Measurements from ENCODE around the gene OSBP2.
"Not testable (repeated sequence)": the region's sequence is repeated elsewhere in the genome, so short reads cannot be mapped to it uniquely, and the experiment has no call there.

OSBP2 gene

DNA sequence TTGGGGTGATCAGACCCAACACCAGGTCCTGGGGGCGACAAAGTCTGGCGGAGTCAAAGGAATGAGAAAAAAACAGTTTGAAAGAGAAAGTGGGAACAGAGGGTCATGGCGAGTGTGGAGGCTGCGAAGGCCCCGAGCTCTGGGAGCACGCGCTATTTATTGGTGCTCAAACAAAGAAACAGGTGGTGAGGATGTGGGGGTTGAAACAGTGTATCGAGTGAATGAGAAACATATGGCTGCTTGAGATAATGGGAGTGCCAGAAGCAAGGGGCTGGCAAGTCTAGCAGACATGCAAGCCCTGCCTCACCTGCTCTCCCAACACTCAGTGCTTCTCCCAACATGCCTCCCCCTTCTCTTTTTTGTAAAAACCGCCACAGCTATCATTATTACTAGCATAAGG, 19.2 kb upstream of the OSBP2 start:
- no peak overlapping the region for H3K4me3 ChIP-seq (ENCODE audit: control insufficient read depth, low read depth, low read length)
- no peak for DNase-seq (ENCODE audit: low read depth)
- TF ChIP-seq, protein P1, sequence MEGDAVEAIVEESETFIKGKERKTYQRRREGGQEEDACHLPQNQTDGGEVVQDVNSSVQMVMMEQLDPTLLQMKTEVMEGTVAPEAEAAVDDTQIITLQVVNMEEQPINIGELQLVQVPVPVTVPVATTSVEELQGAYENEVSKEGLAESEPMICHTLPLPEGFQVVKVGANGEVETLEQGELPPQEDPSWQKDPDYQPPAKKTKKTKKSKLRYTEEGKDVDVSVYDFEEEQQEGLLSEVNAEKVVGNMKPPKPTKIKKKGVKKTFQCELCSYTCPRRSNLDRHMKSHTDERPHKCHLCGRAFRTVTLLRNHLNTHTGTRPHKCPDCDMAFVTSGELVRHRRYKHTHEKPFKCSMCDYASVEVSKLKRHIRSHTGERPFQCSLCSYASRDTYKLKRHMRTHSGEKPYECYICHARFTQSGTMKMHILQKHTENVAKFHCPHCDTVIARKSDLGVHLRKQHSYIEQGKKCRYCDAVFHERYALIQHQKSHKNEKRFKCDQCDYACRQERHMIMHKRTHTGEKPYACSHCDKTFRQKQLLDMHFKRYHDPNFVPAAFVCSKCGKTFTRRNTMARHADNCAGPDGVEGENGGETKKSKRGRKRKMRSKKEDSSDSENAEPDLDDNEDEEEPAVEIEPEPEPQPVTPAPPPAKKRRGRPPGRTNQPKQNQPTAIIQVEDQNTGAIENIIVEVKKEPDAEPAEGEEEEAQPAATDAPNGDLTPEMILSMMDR (conservative IDR thresholded peaks at IDR 0.05; ENCODE audit: control insufficient read depth, insufficient read depth, low read depth, low read length) = no peak

DNA sequence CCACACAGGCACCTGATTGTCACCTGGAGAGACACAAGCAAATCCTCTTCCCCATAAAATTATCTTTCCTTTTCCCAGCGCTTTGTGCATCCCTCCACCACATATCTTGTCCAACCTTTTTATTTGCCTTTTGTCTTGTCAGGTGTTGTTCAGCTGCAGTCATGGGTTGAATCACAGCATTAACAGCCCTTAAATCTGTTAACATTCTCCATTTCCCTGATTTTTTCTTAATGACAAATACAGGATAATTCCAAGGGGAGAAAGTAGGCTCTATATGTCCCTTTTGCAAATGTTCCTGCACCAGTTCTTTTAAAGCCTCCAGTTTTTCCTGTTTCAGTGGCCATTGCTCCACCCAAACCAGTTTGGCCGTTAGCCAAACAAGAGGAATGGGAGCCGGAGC, 18.1 kb upstream of the OSBP2 start:
- DNase-seq (ENCODE audit: low read depth); H3K4me3 ChIP-seq (ENCODE audit: control insufficient read depth, low read depth, low read length): not testable (repeated sequence)

DNA sequence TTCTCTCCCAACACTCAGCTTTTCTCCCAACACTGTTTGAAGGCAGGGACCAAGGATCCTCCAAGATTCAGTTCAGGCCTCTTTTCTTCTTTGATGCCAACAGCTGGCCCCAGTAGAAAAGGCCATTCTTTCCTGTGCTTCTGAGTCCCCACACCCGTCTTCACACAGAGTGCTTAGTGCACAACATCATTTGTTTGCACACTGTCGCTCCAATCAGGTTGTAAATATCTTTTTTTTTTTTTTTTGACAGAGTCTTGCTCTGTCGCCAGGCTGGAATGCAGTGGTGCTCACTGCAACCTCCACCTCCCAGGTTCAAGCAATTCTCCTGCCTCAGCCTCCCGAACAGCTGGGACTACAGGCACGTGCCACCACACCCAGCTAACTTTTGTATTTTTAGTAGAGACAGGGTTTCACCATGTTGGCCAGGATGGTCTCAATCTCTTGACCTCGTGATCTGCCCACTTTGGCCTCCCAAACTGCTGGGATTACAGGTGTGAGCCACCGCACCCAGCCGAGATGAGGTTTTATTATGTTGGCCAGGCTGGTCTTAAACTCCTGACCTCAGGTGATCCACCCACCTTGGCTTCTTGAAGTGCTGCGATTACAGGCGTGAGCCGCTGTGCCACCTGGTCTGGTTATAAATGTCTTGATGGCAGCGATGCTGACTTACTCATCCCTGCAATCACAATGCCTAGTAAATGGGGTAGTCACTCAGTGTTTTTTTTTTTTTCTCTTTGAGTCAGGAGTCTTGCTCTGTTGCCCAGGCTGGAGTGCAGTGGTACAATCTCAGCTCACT, 14.6 kb upstream of the OSBP2 start:
- H3K4me3 ChIP-seq (ENCODE audit: control insufficient read depth, low read depth, low read length); DNase-seq (ENCODE audit: low read depth): not testable (repeated sequence)

DNA sequence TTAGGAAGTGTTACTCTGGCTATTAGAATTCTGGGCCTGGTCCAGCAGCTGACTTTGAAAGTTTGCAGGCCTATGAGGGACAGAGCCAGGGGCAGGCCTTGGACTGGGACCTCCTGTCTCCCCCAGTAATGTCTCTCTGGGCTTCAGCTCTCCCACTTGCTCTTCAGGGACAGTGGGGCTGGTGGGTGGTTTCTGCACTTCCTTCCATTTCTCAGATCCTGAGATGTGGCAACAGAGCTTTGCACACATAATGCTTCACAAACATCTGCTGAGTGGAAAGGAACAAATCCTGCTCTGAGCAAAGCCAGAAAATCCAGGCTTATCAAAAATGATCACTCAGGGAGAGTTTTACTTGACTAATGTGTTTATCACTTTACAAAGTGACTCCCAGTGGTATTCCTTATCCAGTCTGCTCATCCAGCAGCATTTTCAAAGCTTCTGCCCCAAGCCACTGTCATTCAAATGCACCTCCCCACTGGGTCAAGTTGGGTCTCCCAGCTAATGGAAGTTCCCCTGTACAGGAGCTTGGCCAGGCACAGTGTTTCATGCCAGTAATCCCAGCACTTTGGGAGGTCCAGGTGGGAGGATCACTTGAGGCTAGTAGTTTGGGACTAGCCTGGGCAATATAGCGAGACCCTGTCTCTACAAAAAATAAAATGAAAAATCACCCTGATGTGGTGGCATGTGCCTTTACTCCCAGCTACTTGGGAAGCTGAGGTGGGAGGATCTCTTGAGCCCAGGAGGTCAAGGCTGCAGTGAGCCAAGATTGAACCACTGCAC, 13.5 kb upstream of the OSBP2 start:
- DNase-seq (ENCODE audit: low read depth) = no peak
- H3K4me3 ChIP-seq (ENCODE audit: control insufficient read depth, low read depth, low read length) = no peak overlapping the region
- TF ChIP-seq, protein P1 (conservative IDR thresholded peaks at IDR 0.05; ENCODE audit: control insufficient read depth, insufficient read depth, low read depth, low read length) = no peak

DNA sequence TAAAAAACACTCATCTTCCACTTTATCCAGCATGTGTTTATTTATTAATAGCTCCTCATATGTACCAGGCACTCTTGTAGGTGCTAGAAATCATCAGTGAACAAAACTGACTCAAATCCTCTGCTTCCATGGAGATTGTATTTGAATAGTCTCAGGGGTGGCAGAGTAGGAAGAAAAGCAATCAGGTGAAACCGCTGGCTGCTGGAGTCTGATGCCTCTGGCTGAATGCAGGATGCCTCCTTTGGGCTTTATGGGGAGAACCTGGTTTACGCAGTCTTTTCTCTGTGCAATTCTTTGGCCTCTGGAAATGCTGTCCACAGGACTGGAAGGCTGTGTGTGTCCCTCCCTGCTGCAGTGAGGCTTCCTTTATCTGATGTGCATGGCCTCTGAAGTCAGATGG, 12.8 kb upstream of the OSBP2 start:
- no peak for DNase-seq (ENCODE audit: low read depth)
- H3K4me3 ChIP-seq (ENCODE audit: control insufficient read depth, low read depth, low read length) = no peak overlapping the region
- TF ChIP-seq, protein P1 (conservative IDR thresholded peaks at IDR 0.05; ENCODE audit: control insufficient read depth, insufficient read depth, low read depth, low read length) = no peak

DNA sequence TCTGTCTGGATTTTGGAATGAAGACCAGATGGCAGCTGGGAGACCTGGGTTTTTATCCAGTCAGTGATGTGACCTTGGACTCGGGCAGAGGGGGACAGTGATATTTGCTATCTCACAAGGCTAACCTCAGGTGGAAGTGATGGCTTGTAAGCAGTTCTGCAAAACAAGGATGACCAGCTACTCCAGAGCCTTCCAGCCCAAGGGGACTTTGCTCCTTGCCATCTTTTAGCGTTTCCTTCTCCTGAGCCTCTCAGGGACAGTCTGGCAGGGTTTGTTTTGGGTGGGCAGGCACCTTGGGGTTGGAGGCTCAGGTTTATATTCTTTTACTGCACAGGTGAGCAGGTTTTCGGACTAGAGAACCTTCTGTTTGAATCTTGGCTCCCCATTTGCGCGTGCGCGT, 9.5 kb upstream of the OSBP2 start:
- TF ChIP-seq, protein P1 (conservative IDR thresholded peaks at IDR 0.05; ENCODE audit: control insufficient read depth, insufficient read depth, low read depth, low read length) = no peak
- H3K4me3 ChIP-seq (ENCODE audit: control insufficient read depth, low read depth, low read length) = no peak overlapping the region
- no peak for DNase-seq (ENCODE audit: low read depth)

DNA sequence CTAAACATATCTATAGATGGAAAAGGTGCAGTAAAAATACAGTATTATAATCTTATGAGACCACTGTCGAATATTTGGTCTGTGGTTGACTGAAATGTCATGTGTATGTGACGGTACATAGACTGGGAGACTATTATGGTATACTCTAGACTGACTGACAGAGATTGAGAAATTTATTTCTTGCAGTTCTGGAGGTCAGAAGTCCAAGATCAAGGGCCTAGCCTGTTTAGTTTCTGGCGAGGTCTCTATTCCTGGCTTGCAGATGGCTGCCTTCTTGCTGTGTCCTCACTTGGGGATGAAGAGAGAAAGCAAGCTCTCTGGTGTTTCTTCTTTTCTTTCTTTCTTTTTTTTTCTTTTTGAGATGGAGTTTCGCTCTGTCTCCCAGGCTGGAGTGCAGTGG, 7.3 kb upstream of the OSBP2 start:
- H3K4me3 ChIP-seq (ENCODE audit: control insufficient read depth, low read depth, low read length) = no peak overlapping the region
- TF ChIP-seq, protein P1 (conservative IDR thresholded peaks at IDR 0.05; ENCODE audit: control insufficient read depth, insufficient read depth, low read depth, low read length) = no peak

More for the DNA sequence above, 7.3 kb upstream of the OSBP2 start:
- no peak for DNase-seq (ENCODE audit: low read depth)

All from fibroblast of mammary gland (primary cell).